Loucy (cell line): ENCODE data around the gene GPC4.
"Not testable (repeated sequence)": the region's sequence is repeated elsewhere in the genome, so short reads cannot be mapped to it uniquely, and the experiment has no call there.

Experiments used
- H2AFZ ChIP-seq: fragments of 200-600 bp; sonication (generic); 2 replicates; pipeline ENCODE4 v1.6.0; 2016; ENCODE audit warnings: antibody characterized with exemption, mild to moderate bottlenecking, low read length, moderate library complexity
- H3F3A ChIP-seq: fragments of 200-600 bp; 2 replicates; pipeline ENCODE4 v1.6.0; 2016; ENCODE audit warnings: antibody characterized with exemption, low read depth, mild to moderate bottlenecking
- H3K27me3 ChIP-seq: fragments of 200-600 bp; sonication (generic); 2 replicates; pipeline ENCODE4 v1.6.1; 2014; ENCODE audit warnings: low read length, mild to moderate bottlenecking; ENCODE audit not compliant: insufficient read depth, poor library complexity, severe bottlenecking
- H3K36me3 ChIP-seq: fragments of 200-600 bp; sonication (generic); 2 replicates; pipeline ENCODE4 v1.6.1; 2016; ENCODE audit warnings: low read length; ENCODE audit not compliant: insufficient read depth
- H3K4me1 ChIP-seq: fragments of 200-600 bp; sonication (generic); 2 replicates; pipeline ENCODE4 v1.5.1; 2014; ENCODE audit warnings: low read length, mild to moderate bottlenecking; ENCODE audit not compliant: insufficient read depth, poor library complexity, severe bottlenecking
- H3K4me2 ChIP-seq: fragments of 200-600 bp; sonication (generic); 2 replicates; pipeline ENCODE4 v1.6.0; 2014; ENCODE audit warnings: antibody characterized with exemption, low read length, low read depth, mild to moderate bottlenecking; ENCODE audit not compliant: poor library complexity, severe bottlenecking
- H3K4me3 ChIP-seq: fragments of 200-600 bp; sonication (generic); 2 replicates; pipeline ENCODE4 v1.5.1; 2014; ENCODE audit warnings: low read length, mild to moderate bottlenecking, mixed read lengths; ENCODE audit not compliant: poor library complexity, severe bottlenecking
- H3K79me2 ChIP-seq: fragments of 200-600 bp; sonication (generic); 2 replicates; pipeline ENCODE4 v1.6.1; 2014; ENCODE audit warnings: low read length; ENCODE audit not compliant: insufficient read depth
- H3K9ac ChIP-seq: fragments of 200-600 bp; sonication (generic); 2 replicates; pipeline ENCODE4 v1.6.0; 2014; ENCODE audit warnings: mild to moderate bottlenecking, low read depth, low read length, moderate library complexity; ENCODE audit not compliant: poor library complexity, severe bottlenecking
- H3K9me2 ChIP-seq: fragments of 200-600 bp; sonication (generic); replicated peaks from 2 replicates; pipeline ENCODE4 v1.6.1; 2016; ENCODE audit warnings: low read depth, low read length, mixed read lengths
- H3K9me3 ChIP-seq: fragments of 200-600 bp; sonication (generic); 2 replicates; pipeline ENCODE4 v1.6.1; 2014; ENCODE audit warnings: mild to moderate bottlenecking, antibody characterized with exemption, low read length, low read depth; ENCODE audit not compliant: insufficient read depth
- H4K20me1 ChIP-seq: fragments of 200-600 bp; sonication (generic); 2 replicates; pipeline ENCODE4 v1.6.0; 2014; ENCODE audit warnings: antibody characterized with exemption, low read length, mild to moderate bottlenecking; ENCODE audit not compliant: insufficient read depth, poor library complexity, severe bottlenecking
- CTCF ChIP-seq: fragments of 200-600 bp; sonication (generic); conservative IDR thresholded peaks from 2 replicates; pipeline ENCODE4 v1.5.1; 2014; ENCODE audit warnings: mild to moderate bottlenecking, antibody characterized with exemption, low read length
- EZH2phosphoT487 ChIP-seq: fragments of 200-600 bp; IDR thresholded peaks from 2 replicates; pipeline ENCODE4 v1.6.1; 2018; ENCODE audit warnings: antibody characterized with exemption, mild to moderate bottlenecking, moderate library complexity, borderline replicate concordance

The GPC4 gene

GRCh38 chrX:133285341-133285740 is 129.9 kb downstream of the GPC4 start:
- Histone ChIP-seq H3K9me2 (no peaks in the 10 kb centered on the region), H2AFZ (no peak overlapping the region)
- no peak for TF ChIP-seq EZH2phosphoT487
- TF ChIP-seq CTCF, result no peak

DNA sequence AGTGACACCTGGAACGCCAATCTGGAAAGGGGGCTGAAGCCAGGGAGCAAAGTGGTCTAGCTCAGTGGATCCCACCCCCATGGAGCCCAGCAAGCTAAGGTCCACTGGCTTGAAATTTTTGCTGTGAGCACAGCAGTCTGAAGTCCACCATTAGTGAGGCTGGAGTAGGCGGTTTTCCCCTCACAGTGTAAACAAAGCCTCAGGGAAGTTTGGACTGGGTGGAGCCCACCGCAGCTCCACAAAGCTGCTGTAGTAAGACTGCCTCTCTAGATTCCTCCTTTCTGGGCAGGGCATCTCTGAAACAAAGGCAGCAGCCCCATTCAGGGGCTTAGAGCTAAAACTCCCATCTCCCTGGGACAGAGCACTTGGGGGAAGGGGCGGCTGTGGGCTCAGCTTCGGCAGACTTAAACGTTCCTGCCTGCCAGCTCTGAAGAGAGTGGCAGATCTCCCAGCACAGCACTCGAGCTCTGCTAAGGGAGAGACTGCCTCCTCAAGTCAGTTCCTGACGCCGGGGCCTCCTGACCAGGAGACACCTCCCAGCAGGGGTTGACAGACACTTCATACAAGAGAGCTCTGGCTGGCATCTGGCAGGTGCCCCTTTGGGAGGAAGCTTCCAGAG is 136.1 kb downstream of the GPC4 start:
- not testable (repeated sequence) for H3K4me2 ChIP-seq, H3K9me2 ChIP-seq, H3F3A ChIP-seq

More at GRCh38 chrX:133285341-133285740, 129.9 kb downstream of the GPC4 start:
- Histone ChIP-seq H3K9me3 (no peaks in the 10 kb centered on the region), H4K20me1 (no peaks in the 10 kb centered on the region), H3K27me3 (no peaks in the 10 kb centered on the region), H3K4me1 (no peaks in the 10 kb centered on the region), H3F3A (no peaks in the 10 kb centered on the region), H3K79me2 (no peaks in the 10 kb centered on the region), H3K4me2 (no peak overlapping the region), H3K36me3 (no peaks in the 10 kb centered on the region), H3K9ac (no peak overlapping the region), H3K4me3 (no peak overlapping the region)

GRCh38 chrX:133273180-133273579 is 142.1 kb downstream of the GPC4 start:
- H3K27me3 ChIP-seq, result no peaks in the 10 kb centered on the region

More for the DNA sequence above, 136.1 kb downstream of the GPC4 start:
- not testable (repeated sequence) for H3K4me3 ChIP-seq, H4K20me1 ChIP-seq, H3K27me3 ChIP-seq, H2AFZ ChIP-seq, H3K9me3 ChIP-seq, H3K9ac ChIP-seq, H3K79me2 ChIP-seq, H3K4me1 ChIP-seq, H3K36me3 ChIP-seq

More at GRCh38 chrX:133273180-133273579, 142.1 kb downstream of the GPC4 start:
- Histone ChIP-seq H2AFZ (no peak overlapping the region), H3K4me1 (peaks cover 15% of the 10 kb centered on the region), H3K9me2 (no peaks in the 10 kb centered on the region), H3K4me3 (no peak overlapping the region), H3K4me2 (no peak overlapping the region), H3K9me3 (no peaks in the 10 kb centered on the region), H3K36me3 (no peaks in the 10 kb centered on the region), H4K20me1 (no peaks in the 10 kb centered on the region), H3F3A (no peaks in the 10 kb centered on the region), H3K79me2 (no peaks in the 10 kb centered on the region), H3K9ac (no peak overlapping the region)
- TF ChIP-seq CTCF (no peak), EZH2phosphoT487 (no peak)
